ENCODE data around the gene NDUFB2. TPM values are rescaled to one million over a fixed set of nuclear protein-coding genes. Genes with fewer than 3 reads are reported as not detected.
"Not testable (repeated sequence)": the region's sequence is repeated elsewhere in the genome, so short reads cannot be mapped to it uniquely, and the experiment has no call there.

NDUFB2 gene
- total RNA-seq, 1 experiment from 2014 or later: 227 TPM

- DNase-seq (ENCODE audit: low spot score): no peak
Observed at GRCh38 chr7:140734096-140734495, 37.6 kb downstream of the NDUFB2 start.

DNA sequence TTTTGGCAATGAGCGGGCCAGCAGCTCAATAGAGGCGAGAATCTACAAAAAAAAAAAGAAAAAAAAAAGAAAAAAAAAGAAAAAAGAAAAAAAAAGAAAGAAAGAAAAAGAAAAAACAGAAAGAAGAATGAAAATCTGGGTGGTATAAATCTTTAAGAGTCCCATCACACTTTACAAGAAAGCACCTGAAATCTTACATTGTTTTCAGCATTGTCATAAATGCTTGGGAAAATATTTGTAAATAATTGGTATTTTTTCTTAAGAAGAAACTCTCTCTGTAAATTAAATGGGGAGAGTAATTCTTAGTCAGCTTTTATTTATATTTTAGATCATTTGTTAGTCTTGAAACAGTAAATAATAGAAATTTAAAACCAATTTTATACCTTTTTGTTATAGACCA is 38.2 kb downstream of the NDUFB2 start:
- DNase-seq (ENCODE audit: low spot score): no peak

DNA sequence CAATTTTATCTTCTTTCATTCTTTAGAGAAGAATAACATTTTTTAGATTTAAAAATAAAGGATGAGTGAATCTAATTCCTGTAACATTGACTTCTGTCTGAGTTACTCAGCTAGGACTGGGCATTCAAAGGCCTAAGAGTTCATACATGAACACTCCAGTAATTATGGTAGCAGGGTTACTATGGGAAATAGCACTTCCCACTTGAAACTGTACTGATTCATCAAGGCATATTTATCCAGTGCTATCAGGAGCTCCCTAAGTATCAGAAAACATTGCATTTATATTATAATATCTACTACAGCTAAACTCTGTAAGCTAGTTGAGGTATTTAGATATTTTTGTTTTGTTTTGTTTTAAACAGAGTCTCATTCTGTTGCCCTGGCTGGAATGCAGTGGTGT is 41.8 kb downstream of the NDUFB2 start:
- DNase-seq (ENCODE audit: low spot score): no peak

GRCh38 chr7:140743255-140743654 is 46.7 kb downstream of the NDUFB2 start:
- DNase-seq (ENCODE audit: low spot score): not testable (repeated sequence)

- no peak for DNase-seq (ENCODE audit: low spot score)
Observed at GRCh38 chr7:140744005-140744404, 47.5 kb downstream of the NDUFB2 start.

DNA sequence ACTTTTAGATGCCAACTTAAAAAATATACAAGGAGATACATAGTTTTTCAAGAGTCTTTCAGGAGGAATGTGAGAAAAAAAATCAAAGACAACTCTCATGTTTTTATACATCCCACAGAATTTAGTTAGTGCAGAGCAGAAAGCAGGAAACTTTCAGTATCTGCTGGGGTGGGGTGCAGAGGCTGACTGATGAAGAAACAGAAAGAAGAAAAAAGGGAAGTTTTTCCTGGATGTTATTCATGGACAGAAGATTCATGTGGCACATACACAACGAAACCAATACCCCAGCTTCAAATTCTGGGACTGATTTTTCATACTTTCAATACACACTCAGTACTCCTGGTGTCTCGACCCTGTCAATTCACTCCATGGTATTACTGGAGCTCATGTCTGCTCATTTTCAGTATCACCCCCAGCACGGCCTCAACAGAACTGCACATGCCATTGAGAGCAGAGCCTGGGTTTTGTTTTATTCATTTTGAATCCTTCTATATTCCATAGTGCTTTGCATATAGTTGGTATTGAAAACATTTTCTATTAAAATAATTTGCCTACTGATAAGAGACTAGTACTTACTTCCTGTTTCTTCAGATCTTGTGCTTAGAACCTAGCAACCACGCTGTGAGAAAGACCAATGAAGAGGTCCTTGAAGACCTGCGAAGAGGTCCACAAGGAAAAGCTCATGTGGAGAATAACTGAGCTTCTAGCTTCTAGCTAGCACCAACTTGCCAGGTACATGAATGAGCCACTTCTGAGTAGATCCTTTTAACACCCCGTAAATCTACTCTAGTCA is 49.0 kb downstream of the NDUFB2 start:
- no peak for DNase-seq (ENCODE audit: low spot score)

- no peak for DNase-seq (ENCODE audit: low spot score)
Observed at GRCh38 chr7:140746751-140747150, 50.2 kb downstream of the NDUFB2 start.

- DNase-seq (ENCODE audit: low spot score): no peak
Observed at GRCh38 chr7:140752533-140752932, 56.0 kb downstream of the NDUFB2 start.

DNA sequence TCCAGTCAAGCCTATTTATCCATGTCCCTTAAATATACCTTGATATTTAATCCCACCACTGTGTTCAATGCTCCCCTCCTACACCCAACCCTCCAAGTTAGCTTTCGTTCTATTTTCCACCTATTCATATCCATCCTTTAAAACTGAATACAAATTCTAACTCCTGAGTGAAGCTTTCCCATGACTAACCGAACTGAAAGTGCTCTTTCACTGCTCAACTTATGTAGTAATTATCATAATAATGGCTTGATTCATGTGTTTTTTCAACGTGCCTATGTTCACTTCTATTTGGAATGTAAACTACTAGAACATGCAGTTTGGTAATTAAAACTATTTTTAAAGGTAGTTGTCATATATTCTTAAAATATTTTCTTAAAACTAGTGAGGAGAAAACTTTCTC is 58.0 kb downstream of the NDUFB2 start:
- DNase-seq (ENCODE audit: low spot score): no peak

Other genes with a start within 250 kb of the NDUFB2 start
- 52.0 and 66.3 TPM in 2 replicates for gene MKRN1, start 217.2 kb upstream of the NDUFB2 start, total RNA-seq (2014; rRNA removed; shearing (Covaris generic))
- 3.3 and 5.8 TPM in 2 replicates for gene DENND2A, start 55.9 kb upstream of the NDUFB2 start, total RNA-seq (2014; rRNA removed; shearing (Covaris generic))
- 34.8 and 42.4 TPM in 2 replicates for gene ADCK2, start 23.8 kb upstream of the NDUFB2 start, total RNA-seq (2014; rRNA removed; shearing (Covaris generic))
- 7.7 and 8.7 TPM in 2 replicates for gene BRAF, start 228.2 kb downstream of the NDUFB2 start, total RNA-seq (2014; rRNA removed; shearing (Covaris generic))

All from A172 (cell line).